Embryonic facial prominence (tissue), 1 donor: ENCODE results near the gene CHCHD3.

Experiments
- DNase-seq: peaks from one replicate; pipeline ENCODE4 v3.0.0-alpha.2; 2016; ENCODE audit errors: extremely low spot score

CHCHD3 gene

DNA sequence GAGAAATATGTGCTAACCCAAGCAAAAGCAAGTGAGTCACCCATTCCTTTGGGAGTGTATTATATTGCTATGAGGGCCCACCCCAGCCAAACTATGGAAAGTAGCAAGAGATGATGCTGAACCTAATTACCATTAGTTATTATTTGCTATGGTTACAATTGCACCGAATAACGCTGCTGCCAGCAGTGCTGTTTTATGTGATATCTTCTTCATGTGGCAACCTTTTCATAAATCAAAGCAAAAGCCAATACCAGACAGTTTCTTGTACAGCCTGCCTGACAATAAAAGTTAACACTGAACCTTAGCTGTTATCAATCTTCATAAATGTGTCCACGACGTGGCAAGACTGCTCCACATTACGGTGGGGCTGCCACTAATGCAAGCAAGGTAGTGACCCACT is 263.9 kb downstream of the CHCHD3 start:
- DNase-seq: no peak

DNA sequence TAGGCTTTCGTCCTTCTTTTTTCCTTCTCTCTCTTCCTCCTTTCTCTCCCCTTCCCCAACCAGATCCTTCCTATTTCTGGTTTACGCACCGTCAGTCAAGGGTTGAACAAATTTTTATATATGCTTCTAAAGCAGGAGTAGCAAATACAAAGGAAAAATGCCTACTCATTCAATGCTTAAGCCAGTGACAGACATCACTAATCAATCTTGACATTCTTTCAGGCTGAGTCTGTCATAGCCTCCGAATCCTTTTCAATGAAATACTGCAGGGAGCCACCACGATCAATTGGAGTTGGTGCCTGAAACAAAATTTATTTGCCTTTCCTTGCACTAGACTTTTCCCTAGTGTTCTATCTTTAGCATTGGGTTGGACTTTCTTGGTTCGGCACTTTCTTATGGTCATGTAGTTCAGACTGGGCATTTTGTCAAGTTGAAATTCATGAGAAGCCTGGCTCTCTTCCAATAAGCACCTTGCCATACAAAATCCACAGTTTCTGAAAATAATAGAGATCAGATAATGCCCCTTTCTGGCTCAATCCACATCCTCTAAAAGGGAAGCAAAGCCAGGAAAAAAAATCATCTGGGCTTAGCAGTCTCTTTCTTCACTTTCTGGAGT is 266.1 kb downstream of the CHCHD3 start:
- DNase-seq: no peak

- no peak for DNase-seq
Measured at GRCh38 chr7:132815130-132815529, 266.8 kb downstream of the CHCHD3 start.

- no peak for DNase-seq
Measured at GRCh38 chr7:132810561-132810960, 271.3 kb downstream of the CHCHD3 start.

GRCh38 chr7:132806834-132807233 is 275.1 kb downstream of the CHCHD3 start:
- no peak for DNase-seq

GRCh38 chr7:132805766-132806165 is 276.1 kb downstream of the CHCHD3 start:
- no peak for DNase-seq

GRCh38 chr7:132804849-132805485 is 276.9 kb downstream of the CHCHD3 start:
- DNase-seq: no peak

DNA sequence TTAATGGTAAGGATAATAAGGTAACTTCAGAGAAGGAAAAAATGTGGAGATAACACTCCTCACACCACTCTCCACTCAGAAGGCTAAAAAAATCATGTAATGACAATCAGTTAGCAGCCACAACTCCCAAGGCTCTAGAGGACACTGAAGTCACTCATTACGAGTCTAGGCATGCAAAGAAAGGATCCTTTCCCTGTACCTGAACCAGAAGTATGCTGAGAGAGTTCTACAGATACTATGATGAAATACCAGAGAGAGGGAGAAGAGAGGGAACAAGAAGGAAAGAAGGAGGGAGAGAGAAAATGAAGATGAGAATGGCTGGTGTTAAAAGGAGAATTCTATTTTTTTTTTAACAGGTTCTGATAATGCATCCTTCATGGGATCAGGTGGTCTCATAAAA is 281.4 kb downstream of the CHCHD3 start:
- no peak for DNase-seq

GRCh38 chr7:132799081-132799413 is 282.8 kb downstream of the CHCHD3 start:
- no peak for DNase-seq

GRCh38 chr7:132797152-132797551 is 284.7 kb downstream of the CHCHD3 start:
- DNase-seq: no peak

- DNase-seq: no peak
Measured at GRCh38 chr7:132793474-132793873, 288.4 kb downstream of the CHCHD3 start.

GRCh38 chr7:132791036-132791435 is 290.9 kb downstream of the CHCHD3 start:
- DNase-seq: no peak

- DNase-seq: no peak
Measured at GRCh38 chr7:132790104-132790503, 291.8 kb downstream of the CHCHD3 start.

GRCh38 chr7:132789281-132789680 is 292.6 kb downstream of the CHCHD3 start:
- no peak for DNase-seq

DNA sequence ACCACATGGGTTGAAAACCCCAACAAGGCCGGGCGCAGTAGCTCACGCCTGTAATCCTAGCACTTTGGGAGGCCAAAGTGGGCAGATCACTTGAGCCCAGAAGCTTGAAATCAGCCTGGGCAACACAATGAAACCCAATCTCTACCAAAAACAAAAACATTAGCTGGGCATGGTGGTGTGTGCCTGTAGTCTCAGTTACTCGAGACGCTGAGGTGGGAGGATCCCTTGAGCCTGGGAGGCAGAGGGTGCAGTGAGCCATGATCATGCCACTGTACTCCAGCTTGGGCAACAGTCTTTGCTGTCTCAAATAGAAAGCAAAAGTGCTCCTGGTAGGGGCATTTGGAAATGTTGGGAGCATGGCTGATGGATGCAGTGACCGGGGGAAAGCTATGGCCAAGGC is 296.0 kb downstream of the CHCHD3 start:
- DNase-seq: no peak

DNA sequence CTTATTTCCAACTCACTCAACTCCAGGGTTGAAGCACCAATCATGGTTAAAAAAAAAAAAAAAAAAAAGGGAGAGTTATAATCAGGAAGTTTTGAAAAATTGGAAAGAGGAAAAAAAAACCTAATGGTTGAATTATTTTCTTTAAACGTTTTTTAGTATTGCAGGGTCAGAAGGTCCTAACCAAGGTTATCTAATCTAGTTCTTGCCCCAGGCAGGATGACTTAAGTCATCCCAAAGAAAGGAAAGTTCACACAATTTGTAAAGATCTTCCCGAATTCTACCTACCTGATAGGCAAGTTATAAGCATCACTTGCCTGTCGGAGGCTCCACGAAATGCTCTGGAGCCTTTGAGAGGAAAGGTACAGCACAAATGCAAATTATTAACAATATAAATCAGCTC is 297.5 kb downstream of the CHCHD3 start:
- DNase-seq: no peak

GRCh38 chr7:132783824-132784223 is 298.1 kb downstream of the CHCHD3 start:
- DNase-seq: no peak

GRCh38 chr7:132782777-132783640 is 298.9 kb downstream of the CHCHD3 start:
- DNase-seq: no peak

DNA sequence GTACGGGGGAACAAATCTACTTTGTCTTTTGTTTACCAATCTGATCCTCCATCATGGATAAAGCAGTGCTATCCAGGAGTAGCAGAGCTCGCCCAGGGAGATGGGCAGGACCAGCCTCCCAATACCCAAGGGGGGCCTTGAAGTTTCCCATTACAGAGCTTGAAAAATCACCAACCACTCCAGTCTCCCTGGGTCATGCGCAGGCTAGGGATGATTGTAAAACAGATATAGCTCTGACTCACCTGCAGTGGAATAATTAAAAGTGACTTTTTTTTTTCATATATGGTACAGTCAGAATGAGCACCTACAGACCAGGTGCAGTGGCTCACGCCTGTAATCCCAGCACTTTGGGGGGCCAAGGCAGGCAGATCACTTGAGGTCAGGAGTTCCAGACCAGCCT is 301.1 kb downstream of the CHCHD3 start:
- no peak for DNase-seq

- DNase-seq: no peak
Measured at GRCh38 chr7:132779164-132779563, 302.7 kb downstream of the CHCHD3 start.

- no peak for DNase-seq
Measured at GRCh38 chr7:132778761-132779160, 303.1 kb downstream of the CHCHD3 start.

DNA sequence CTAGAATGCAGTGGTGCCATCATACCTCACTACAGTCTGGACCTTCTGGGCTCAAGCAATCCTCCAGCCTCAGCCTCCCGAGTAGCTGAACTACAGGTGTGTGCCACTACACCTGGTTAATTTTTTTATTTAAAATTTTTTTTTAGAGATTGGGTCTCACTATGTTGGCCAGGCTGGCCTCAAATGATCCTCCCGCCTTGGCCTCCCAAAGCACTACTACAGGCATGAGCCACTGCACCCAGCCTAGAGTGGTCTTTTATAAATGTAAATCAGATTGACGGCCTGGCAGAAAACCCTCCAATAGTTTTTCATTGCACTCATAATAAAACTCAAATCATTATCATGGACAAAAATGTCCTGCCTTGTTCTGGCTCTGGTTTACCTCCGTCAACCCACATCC is 303.9 kb downstream of the CHCHD3 start:
- no peak for DNase-seq

- no peak for DNase-seq
Measured at GRCh38 chr7:132777414-132777813, 304.5 kb downstream of the CHCHD3 start.
